ENCODE measurements around the gene STAB2.

The STAB2 gene

DNA sequence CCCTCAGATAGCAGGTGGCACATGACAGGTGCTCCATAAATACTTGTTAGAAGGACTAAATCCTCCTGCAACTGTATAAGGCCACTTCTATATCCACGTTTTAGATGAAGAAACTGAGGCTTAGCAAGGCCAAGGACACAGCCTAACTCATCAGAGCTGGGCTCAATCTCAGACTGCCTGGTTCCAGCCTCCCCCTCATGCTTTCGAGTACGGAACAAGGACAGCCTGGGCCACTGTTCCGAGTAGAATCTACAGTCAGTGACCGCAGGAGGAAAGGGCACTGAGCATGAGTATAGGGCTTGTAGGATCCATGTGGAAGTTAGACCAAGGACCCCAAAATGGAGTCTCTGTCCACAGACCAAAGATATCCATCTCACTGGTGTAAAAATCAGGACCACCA is 169.4 kb downstream of the STAB2 start:
- no peak for DNase-seq

DNA sequence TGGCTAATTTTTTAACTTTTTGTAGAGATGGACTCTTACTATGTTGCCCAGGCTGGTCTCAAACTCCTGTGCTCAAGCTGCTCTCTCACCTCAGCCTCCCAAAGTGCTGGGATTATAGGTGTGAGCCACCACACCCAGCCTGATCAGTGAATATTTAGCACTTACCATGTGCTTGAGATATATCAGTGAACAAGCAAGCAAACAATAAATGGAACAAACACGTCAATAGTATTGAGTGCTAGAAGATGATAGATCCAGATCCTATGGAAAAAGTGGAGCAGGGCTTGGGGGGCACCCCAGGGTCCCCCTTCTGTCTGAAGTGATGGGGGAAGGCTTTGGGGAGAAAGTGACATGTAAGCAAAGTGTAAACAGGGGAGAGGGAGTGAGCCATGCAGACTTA is 170.2 kb downstream of the STAB2 start:
- DNase-seq: no peak

DNA sequence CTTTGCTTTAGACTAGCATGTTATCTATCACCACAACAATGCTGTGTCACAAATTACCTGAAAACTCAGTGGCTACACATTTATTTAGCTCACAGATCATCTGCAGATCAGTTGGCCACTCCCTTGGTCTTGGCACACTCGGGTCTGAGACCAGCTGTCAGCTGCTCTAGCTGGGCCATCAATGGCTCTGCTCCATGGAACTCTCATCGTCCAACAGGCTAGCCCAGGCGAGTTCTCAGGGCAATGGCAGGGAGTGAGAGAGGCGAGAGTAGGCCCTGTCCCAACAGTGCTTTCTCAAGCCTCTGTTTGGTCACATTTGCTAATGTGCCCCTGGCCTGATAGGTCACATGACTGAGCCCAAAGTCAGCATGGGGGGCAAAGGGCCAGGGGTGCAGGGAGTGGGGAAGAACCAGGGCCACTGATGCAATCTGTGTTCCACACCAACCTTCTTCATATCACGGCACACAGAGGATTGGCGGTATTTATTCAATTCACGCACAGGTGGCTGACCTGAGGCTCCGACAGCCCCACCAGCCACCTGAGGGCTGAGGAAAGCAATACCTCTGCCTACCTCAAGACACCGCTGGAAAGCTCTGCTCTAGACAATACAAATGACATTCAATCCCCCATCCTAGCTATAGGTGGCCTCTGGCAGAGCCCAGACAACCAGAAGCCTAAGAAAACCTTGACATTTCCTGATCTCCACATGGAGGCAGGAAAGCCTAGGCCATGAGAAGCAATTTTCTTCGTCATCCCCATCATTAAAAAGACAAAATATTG is 171.4 kb downstream of the STAB2 start:
- no peak for DNase-seq

DNA sequence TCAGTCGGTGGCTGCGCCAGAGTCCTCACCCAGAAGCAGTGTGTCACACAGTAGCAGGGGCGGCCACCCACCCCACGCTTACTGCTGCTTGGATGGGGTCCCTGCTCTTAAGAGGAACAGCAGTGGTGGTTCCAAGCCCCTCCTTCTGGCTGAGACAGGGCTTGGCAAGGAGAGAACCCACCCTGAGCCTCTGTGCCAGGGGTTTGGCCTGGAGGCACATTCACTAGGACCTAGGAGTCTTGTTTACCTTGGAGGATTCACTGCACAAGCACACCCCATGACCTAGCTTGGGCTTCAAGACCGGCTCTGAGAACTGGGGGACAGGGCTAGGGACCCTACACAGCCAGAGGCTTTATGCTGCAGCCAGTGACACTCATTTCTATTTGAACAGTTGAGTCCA is 175.4 kb downstream of the STAB2 start:
- DNase-seq: no peak

DNA sequence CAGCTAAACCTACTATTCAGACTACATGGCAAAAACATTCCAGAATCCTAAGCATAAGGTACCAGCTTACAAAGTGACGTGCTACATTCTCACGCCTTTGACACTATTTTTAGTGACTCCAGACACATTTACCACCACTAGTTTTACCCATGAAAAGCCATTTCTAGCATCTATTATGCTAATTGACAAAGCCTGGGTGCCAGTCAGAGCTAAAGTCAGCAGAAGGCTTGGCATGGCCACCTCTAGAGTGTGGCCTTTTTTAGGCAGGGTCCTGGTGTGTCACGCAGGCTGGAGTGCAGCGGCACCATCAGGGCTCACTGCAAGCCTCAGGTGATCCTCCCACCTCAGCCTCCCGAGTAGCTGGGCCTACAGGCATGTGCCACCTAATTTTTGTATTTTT is 178.2 kb downstream of the STAB2 start:
- no peak for DNase-seq

DNA sequence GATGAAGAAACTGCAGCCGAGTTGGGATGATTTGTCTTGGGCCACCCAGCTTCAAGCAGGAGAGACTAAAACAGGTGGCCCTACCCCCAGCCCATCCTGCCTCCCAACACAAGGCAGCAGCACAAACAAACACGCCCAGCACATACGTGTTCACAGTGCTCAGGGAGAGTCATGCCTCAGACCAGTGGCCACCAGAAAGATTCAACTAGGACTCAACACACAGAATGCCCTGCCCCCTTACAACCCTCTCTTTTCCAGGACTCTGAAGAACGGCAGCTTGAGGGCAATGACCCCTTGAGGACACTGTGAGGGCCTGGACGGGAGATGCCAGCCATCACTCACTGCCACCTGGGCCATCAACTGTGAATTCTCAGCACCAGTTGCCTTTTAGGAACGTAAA is 179.0 kb downstream of the STAB2 start:
- DNase-seq: no peak

DNA sequence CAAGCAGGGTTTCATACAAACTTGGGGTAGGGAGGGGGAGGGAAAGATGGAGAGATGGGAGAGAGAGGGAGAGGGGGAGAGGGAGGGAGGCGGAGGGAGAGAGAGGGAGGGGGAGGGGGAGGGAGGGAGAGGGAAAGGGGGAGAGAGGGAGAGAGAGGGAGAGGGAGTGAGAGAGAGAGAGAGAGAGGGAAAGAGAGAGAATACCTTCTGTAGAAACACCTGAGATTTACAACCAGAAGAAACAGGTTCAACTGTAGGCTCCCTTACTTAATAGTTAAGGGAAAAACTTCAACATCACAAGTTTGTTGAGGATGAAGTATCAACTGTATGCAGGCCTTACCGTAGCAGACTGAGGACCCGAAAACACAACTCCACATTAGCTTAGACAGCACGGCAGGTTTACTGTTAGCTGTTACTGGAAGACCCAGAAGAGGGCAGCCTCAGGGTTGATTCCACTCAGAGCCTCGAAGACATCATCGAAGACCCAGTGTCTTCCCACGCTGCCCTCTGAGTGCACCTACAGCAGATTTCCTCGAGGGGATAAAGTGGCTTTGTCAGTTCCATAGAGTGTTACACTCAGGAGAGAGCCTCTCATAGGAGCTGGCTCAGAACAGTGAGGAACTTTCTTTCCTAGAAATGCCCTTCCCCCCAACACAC is 181.5 kb downstream of the STAB2 start:
- no peak for DNase-seq

DNA sequence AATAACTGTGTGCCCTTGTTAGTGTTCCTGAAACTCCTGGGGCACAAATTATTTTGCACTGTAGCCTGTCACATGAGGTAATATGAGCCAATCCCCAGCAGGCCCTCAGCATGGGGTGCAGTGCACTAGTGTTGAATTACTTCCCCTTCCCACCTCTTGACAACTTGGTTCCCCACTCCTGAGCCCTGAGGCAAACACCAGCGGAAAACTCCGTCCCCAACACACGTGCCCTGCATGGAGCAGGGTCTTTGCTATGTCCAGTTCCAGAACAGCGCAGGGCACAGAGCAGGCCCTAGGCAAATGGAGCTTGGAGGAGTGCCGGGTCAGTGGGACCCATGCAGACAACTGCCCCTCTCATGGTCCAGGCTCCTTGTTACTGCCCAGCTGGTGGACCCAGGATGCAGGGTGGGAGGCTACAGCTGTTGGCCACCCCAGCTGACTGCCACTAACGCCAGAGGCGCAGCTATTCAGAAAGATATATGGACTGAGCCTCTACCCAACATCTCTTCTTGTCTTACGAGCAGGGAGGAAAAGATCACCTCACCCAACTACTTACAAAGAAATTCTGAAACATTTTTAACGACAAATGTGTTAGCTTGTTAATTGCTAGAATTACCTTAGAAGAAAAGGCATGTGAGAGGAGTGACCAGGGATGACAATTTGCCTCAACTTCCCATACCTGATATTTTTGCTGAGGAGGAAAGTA is 182.3 kb downstream of the STAB2 start:
- DNase-seq: no peak

DNA sequence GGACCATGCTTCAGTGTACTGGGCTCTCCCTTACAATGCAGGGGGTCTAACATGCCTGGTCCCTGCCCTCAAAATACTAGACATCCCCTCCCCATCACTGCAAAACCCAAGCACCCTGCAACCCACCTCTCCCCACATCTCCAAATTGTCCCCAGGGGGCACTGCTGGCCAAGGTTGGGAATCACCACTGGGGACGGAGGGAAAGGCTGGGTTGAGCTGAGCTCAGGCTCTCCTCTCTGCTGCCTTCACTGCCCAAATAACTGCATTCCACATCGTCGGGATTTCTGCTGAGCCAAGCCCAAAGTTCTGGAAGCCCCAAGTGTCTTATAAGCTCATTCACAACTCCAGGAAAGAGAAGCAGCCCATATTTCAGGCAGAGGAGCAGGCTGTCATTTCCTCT is 184.4 kb downstream of the STAB2 start:
- no peak for DNase-seq

DNA sequence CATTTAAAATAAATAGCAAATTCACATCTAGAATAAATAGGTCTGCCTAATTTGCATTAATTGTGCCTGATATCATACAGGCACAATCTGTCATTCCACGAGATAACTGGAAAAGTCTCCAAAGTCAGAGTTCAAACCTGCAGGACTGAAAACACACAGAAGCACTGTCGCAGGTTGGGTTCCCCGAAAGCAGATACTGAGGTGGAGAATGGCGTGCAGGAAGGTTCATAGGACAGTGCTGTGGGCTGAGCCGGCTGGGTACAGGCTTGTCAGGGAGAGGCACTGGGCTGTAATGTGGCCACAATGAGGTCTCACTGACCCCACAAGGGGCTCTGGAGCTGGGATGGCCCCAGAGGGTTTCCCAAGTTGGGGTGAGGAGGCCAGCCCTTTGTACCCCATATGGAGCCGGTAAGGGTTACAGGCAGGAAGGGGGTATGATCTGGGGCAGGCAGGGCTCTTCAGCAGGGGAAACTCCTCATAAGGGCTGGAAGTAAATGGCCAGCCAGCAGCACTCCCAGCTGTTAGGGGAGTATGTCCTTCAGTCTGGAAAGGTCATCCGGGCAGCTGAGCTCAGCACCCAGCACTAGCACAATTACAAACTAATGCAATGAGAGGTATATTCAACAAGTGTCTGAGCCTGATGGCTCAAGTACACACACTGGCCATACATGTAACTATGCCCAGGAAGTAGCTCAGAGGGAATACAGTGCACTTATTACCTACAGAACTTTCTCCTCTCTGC is 185.5 kb downstream of the STAB2 start:
- no peak for DNase-seq

DNA sequence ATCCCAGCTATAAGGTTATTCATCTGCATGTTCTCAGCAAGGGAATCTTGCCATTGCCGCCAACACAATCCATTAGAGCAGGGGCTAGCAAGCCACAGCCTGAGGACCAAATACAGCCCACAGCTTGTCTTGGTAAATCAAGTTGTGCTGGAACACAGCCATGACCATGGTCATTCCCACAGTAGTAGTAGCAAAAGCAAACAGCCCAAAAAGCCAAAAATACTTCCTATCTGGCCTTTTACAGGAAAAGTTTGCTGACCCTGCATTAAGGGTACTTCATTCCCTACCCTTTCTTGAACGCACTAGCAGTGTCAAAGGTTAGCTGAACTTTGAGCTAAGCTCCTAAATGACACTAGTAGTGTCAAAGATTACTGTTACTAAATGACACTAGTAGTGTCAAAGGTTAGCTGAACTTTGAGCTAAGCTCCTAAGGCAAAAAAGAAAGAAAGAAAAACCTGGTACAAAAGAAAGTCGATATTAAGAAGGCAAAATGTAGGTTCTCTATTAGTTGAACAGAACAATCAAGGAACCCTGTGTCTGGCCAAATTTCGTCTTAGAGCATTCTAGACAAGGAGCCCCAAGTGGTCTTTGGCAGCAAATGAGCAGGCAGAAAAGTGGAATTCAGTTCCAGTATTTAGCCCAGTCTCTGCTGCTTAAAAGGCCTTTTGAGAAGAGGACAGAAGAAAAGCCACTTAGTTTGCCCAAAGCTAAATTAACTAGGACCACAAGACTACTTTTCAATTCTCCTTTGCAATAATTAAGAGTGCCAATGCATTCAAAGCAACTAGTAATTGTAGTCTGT is 186.2 kb downstream of the STAB2 start:
- no peak for DNase-seq

DNA sequence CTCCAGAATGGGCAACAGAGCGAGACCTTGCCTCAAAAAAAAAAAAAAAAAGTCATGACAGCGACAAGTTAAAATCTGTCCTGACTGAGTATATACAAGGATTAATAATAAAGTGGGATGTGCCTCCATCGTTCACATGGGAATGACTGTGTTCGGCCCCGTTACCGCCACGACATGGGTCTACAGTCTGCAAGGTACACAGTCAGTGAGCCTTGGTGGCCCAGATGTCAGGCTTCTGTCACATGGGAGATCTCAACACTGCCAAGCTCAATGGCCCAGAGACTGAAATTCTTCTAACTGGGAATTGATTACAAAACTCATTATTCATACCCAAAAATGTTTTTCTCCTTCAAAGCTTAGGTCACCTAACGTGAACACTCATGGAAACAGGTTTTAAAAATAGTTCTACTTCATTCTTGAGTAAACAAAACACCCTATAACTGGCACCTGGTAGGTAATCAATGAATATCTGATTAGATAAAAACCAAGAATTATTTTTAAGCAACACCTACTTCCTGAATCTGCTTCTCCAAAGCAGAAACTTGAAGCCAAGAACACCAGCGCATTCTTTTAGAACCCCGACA is 188.0 kb downstream of the STAB2 start:
- no peak for DNase-seq

DNA sequence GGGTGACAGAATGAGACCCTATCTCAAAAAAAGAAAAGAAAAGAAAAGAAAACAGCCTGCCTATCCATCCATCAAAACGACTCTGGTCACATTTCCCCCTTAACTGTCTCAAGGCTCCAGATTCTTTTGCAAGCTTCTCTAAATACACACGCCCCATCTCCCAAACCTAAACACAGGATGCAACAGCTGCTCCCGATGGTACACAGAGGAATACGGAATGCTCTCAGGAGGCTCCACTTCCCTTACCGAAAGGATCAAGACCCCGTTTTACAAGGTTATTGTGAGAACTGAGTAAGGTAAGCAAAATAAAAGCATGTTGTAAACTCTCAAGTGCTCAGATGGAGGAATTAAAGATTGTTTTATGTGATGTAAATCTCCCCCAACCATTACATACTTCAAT is 191.7 kb downstream of the STAB2 start:
- DNase-seq: no peak

DNA sequence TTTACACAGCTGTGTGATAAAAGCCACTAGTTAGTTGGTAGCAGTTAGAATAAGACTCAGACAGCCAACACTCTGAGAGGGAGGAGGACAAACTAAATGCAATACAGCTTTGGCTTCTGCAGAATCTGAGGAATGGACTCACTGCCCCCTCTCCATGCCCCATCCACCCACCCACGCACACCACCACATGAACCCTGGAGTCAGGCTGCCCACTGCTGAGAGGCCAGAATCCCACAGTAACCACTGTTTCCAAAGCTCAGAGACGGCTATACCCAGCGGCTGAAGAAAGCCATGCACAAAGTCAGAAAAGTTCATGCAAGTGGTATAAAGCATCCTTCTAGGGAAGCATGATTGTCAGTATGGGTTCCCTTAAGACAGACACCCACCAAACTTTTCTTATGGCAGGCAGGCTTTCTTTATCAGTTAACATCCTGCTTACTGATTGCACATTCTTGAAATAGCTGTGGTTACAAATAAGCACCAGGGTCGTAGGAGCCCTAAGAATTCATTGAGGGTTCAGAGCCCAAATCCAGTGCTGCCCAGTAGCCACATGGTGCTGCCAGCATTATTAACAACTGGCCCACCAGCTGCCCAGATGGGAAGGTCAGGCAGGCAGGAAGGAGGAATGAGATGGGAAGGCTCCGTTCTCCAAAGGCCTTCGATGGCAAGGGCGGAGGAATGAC is 192.5 kb downstream of the STAB2 start:
- no peak for DNase-seq

DNA sequence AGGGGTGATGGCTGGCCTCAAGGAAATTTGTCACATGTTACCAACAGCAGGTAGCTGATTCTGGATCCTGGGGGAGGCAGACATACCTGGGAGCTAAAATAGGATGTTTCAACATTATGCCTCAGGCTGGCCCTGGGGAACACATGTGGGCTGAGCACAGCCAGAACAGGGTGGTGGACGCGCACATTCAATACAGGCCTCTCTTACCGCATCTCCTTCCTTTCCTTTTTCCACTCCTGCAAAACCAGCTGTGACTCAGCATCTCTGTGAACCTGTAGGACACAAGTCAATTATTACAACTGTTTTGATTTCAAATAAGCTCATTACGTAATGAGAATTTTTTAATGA is 193.0 kb downstream of the STAB2 start:
- DNase-seq: no peak

DNA sequence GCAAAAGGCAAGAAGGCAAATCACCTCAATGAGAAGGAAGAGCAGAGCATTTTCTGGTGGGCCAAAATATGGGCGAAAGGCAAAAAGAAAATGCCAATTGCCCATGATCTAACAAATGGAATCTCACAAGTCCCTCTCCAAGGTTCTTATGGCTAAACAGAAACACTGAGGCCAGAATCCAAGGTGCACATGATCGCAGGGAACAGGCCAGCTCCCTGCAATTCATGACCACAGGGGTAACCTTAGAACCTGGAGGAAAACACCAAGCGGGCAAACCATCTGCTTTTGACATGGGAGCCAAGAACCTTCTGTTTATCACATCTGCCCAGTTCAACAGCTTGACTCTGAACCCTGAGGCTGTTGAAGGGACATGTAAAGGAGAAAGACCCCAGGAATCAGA is 193.9 kb downstream of the STAB2 start:
- no peak for DNase-seq

DNA sequence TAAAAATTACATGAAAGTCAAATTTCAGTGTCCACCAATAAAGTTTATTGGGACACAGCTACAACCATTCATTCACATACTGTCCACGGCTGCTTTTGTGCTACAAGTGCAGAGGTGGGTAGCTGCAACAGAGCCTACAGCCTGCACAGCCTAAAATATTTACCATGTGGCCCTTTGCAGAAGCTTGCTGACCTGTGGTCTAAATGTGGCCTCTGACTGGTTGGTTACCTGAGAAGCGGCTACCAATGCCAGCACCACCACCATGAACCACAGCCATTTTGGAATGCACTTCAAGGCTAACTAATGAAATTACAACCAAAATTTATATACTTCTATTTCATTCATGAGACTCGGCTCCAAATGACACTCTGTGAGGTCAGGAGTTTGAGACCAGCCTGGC is 195.3 kb downstream of the STAB2 start:
- DNase-seq: no peak

DNA sequence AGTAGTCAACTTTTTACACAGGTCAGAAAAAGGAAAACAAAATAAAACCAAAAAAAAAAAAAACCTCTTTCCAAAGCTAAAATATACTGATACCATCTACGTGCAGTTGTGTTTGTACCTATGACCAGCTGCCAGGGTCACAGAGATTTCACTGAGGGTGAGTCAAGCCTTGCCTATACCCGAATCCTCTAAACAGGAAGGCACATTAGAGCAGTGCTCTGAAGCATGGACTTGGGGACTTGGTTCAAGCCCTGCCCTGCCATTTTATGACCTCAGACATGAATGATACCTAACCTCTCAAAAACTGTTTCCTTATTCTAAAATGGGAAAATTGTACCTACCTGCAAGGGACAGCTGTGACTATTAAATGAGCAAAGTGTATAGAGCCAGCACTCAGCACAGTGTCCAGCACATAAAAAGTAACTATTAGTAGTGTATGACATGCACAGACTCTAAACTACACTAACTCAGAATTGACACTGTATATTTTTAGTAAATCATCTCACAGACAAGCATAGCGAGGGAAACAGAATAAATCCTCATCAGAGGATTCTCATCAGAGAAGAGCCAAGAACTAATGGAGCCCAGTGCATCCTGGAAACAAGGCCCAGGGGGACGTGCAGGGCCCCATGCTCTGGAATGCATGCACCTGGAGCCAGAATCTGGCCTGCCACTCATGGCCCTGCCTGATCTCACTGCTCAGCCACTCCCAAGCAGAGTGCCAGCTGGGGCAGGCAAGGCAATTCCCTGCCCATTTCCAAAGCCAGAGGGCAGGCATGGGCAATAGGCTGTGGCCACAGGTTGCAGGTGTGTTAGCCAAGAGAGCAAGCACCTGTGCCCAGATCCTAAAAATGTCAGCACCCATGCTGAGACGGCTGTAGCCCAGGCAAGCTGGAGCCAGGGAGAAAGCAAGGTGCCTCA is 196.9 kb downstream of the STAB2 start:
- no peak for DNase-seq

DNA sequence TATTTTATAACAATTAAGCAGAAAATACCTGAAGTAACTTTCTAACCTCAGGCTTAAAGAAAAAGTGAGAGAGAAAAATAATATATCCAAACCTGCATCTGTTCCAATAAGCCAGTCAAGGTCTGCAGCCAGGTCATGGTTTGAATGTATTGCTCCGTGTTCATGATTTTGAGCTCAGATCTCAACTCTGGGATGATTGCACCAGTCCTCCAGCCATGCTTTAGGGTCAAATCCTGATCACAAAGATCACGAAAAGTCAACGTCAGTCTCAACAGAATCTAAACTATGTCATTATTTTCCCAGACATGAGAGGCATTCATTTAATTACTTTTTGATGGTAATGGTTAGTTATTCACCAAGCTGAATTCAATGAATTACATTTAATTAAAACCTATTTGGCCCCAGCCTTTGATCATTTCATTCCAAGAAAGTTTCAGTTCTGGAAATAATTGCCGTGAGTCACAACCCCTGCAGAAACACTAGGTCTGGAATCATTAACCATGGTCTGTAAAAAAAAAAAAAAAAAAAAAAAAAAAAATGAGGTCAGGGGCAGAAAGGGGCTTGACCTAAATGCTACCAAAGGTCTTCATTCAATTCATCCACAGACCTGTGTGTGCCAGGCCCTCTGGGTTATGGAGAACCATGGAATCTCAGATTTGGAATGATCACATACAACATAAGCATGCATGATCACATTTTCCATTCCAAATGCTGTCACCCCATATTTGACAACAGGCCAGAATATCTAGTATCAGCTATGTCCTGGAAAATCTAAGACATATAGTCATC is 198.4 kb downstream of the STAB2 start:
- no peak for DNase-seq

DNA sequence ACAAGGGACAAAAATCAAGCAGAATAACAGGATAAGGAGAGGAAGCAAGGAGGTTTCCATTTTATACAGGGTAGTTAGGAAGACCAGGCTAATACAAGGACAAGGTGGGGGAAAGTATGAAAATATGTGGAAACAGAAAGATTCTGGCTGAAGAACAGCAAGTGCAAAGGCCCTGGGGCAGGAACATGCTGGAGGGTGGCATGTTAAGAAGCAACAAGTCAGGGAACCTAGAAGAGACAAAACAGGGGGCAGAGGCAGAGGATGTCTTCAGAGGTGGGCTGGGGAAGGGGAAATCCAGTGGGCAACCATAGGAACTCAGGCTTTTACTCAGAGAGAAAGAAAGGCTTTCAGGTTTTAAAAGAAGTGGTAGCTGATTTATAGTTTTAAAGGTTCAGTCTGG is 199.1 kb downstream of the STAB2 start:
- DNase-seq: no peak
